HepG2 (cell line): ENCODE data around the gene METTL16. TPM values are rescaled to one million over a fixed set of nuclear protein-coding genes. Genes with fewer than 3 reads are reported as not detected.

Experiments used
- CAMTA2 ChIP-seq: sonication (generic); formaldehyde crosslinking; IDR thresholded peaks from 2 replicates; pipeline ENCODE4 v1.4.0; 2020; ENCODE audit warnings: mild to moderate bottlenecking, missing genetic modification reagents, borderline replicate concordance
- MEF2D ChIP-seq: sonication (generic); formaldehyde crosslinking; IDR thresholded peaks from 2 replicates; pipeline ENCODE4 v1.5.1; 2020; ENCODE audit warnings: mild to moderate bottlenecking, missing genetic modification reagents
- SP1 ChIP-seq, 2 experiments: fragments of 450-650 bp in 1 of 2; sonication (generic) in 1 of 2; formaldehyde crosslinking in 1 of 2; IDR thresholded peaks; 2 replicates each; pipeline versions ENCODE4 v1.4.0 to v1.6.1; 2016 to 2020; ENCODE audit warnings: missing genetic modification reagents in 1 of 2
- ZNF563 ChIP-seq: sonication (generic); formaldehyde crosslinking; IDR thresholded peaks from 2 replicates; pipeline ENCODE4 v1.8.0; 2022; ENCODE audit warnings: mild to moderate bottlenecking, moderate library complexity, missing genetic modification reagents
- ZNF607 ChIP-seq: sonication (generic); formaldehyde crosslinking; IDR thresholded peaks from 2 replicates; pipeline ENCODE4 v1.5.1; 2020; ENCODE audit warnings: missing genetic modification reagents, mild to moderate bottlenecking, borderline replicate concordance
- ZNF75D ChIP-seq: sonication (generic); formaldehyde crosslinking; IDR thresholded peaks from 2 replicates; pipeline ENCODE4 v1.8.1; 2023; ENCODE audit warnings: missing genetic modification reagents, mild to moderate bottlenecking, borderline replicate concordance
- ZNF878 ChIP-seq: sonication (generic); formaldehyde crosslinking; IDR thresholded peaks from 2 replicates; pipeline ENCODE4 v1.8.1; 2023; ENCODE audit warnings: mild to moderate bottlenecking, missing genetic modification reagents, moderate library complexity
- polyA plus RNA-seq, 8 experiments: library from polyadenylated mRNA; depleted of rRNA in 3 of 8; stranded (reverse) in 7 of 8; unstranded in 1 of 8; fragments of >200 nt; fragmentation: Illumina TruSeq in 4 of 8; extraction: Trizol in 4 of 8; gene quantifications; 2 replicates each; pipeline versions ENCODE4 v1.2.1 to v1.2.3, GENCODE V29; 2011 to 2016; ENCODE audit warnings: low read depth in 4 of 8, missing spikeins in 1 of 8, mixed read lengths in 1 of 8; ENCODE audit not compliant: insufficient read depth in 1 of 8
- total RNA-seq, 5 experiments: library from RNA; depleted of rRNA; stranded (reverse); fragments of >200 nt; fragmentation: Illumina TruSeq; extraction: Trizol; gene quantifications; 2 replicates each; pipeline ENCODE4 v1.2.3, GENCODE V29; 2016; ENCODE audit warnings: low read depth in 1 of 5
- TF ChIP-seq, protein P1 (sequence below): sonication (generic); formaldehyde crosslinking; IDR thresholded peaks from 2 replicates; pipeline ENCODE4 v1.4.0; 2020; ENCODE audit warnings: missing genetic modification reagents
- TF ChIP-seq, protein P2 (sequence below): IDR thresholded peaks from 2 replicates; pipeline ENCODE4 v1.4.0; 2020; ENCODE audit warnings: mild to moderate bottlenecking, missing genetic modification reagents
- TF ChIP-seq, protein P3 (sequence below): sonication (generic); formaldehyde crosslinking; IDR thresholded peaks from 2 replicates; pipeline ENCODE4 v1.8.0; 2022; ENCODE audit warnings: mild to moderate bottlenecking, missing genetic modification reagents, moderate library complexity

METTL16 gene
- total and polyA plus RNA-seq, 2 of the 13 experiments (the other 11 are each of a cell fraction or from before 2014, with no cell fraction given): 11.6 to 18.5 TPM

DNA sequence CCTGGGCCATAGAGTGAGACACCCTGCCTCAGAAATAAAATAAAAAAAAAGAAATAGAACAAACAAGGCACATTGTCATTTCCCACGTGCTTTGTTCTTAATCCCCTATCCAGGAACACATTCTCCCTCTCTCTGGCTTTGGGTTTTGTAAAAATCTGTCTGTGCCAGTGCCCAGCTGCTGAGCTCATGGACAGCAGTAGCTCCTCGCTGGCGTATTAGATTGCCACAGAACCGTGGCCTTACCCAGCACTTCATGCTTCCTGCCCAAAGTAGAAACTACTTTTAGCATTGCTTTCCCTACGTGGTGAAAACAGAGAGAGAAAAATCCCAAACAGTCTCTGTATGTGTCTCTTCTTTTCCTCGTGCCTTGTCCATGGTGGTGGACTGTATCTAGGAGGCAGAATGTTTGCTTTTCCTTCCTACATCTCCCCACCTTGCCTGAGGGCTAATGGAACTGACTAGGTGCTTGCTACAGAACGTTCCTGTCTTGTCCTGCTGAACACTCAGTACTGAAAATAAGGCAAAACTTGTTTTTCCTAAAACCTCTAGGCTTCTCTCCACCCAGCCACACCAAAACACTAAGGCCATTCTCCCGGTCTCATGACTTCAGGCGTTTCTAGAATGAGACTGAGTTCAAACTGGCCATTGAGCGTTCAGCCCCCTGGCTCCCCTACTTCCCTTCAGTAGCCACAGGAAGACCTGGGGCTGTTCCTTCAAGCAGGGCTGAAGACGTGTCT lies 137.0 kb downstream of the METTL16 start (continued):
- TF ChIP-seq CAMTA2 (CRISPR knock-in tag) (no peak), SP1 (IDR thresholded peaks at IDR 0.05) (no peak), SP1 (CRISPR knock-in tag; IDR thresholded peaks at IDR 0.05) (no peak), MEF2D (CRISPR knock-in tag) (no peak), ZNF607 (no peak), ZNF878 (CRISPR knock-in tag) (no peak), ZNF75D (CRISPR knock-in tag) (no peak), ZNF563 (CRISPR knock-in tag) (no peak)
- TF ChIP-seq, protein P1, sequence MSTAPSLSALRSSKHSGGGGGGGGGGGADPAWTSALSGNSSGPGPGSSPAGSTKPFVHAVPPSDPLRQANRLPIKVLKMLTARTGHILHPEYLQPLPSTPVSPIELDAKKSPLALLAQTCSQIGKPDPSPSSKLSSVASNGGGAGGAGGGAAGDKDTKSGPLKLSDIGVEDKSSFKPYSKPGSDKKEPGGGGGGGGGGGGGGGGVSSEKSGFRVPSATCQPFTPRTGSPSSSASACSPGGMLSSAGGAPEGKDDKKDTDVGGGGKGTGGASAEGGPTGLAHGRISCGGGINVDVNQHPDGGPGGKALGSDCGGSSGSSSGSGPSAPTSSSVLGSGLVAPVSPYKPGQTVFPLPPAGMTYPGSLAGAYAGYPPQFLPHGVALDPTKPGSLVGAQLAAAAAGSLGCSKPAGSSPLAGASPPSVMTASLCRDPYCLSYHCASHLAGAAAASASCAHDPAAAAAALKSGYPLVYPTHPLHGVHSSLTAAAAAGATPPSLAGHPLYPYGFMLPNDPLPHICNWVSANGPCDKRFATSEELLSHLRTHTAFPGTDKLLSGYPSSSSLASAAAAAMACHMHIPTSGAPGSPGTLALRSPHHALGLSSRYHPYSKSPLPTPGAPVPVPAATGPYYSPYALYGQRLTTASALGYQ (CRISPR knock-in tag): no peak
- TF ChIP-seq, protein P2, sequence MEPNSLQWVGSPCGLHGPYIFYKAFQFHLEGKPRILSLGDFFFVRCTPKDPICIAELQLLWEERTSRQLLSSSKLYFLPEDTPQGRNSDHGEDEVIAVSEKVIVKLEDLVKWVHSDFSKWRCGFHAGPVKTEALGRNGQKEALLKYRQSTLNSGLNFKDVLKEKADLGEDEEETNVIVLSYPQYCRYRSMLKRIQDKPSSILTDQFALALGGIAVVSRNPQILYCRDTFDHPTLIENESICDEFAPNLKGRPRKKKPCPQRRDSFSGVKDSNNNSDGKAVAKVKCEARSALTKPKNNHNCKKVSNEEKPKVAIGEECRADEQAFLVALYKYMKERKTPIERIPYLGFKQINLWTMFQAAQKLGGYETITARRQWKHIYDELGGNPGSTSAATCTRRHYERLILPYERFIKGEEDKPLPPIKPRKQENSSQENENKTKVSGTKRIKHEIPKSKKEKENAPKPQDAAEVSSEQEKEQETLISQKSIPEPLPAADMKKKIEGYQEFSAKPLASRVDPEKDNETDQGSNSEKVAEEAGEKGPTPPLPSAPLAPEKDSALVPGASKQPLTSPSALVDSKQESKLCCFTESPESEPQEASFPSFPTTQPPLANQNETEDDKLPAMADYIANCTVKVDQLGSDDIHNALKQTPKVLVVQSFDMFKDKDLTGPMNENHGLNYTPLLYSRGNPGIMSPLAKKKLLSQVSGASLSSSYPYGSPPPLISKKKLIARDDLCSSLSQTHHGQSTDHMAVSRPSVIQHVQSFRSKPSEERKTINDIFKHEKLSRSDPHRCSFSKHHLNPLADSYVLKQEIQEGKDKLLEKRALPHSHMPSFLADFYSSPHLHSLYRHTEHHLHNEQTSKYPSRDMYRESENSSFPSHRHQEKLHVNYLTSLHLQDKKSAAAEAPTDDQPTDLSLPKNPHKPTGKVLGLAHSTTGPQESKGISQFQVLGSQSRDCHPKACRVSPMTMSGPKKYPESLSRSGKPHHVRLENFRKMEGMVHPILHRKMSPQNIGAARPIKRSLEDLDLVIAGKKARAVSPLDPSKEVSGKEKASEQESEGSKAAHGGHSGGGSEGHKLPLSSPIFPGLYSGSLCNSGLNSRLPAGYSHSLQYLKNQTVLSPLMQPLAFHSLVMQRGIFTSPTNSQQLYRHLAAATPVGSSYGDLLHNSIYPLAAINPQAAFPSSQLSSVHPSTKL (CRISPR knock-in tag): no peak
- TF ChIP-seq, protein P3, sequence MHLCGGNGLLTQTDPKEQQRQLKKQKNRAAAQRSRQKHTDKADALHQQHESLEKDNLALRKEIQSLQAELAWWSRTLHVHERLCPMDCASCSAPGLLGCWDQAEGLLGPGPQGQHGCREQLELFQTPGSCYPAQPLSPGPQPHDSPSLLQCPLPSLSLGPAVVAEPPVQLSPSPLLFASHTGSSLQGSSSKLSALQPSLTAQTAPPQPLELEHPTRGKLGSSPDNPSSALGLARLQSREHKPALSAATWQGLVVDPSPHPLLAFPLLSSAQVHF (CRISPR knock-in tag): no peak
